HEK293 (cell line): ENCODE measurements around the gene YWHAE.

Experiments used
- CTCF ChIA-PET: fragments of 350-600 bp; formaldehyde crosslinking; extraction: SDS; loops from one replicate; lab custom pipeline; 2021; ENCODE audit warnings: antibody characterized with exemption; lab: Yijun Ruan, JAX
- POLR2A ChIA-PET: fragments of 300-600 bp; formaldehyde crosslinking; extraction: SDS; loops from one replicate; lab custom pipeline; 2020; ENCODE audit warnings: antibody characterized with exemption, inconsistent platforms; lab: Yijun Ruan, JAX
- H3K27ac ChIP-seq: fragments of 200-500 bp; sonication (Bioruptor generic); 2 replicates; pipeline ENCODE4 v1.5.1; 2014; ENCODE audit warnings: low read depth, low read length, control low read depth, inconsistent platforms; ENCODE audit errors: extremely low read depth
- H3K36me3 ChIP-seq, 2 experiments: fragments of 200-500 bp in 1 of 2; sonication (Bioruptor generic) in 1 of 2; 1 replicate in 1 of 2; 2 replicates in 1 of 2; pipeline ENCODE4 v1.5.1; 2014 to 2017; ENCODE audit warnings: inconsistent platforms in 2 of 2, low read length in 2 of 2; ENCODE audit not compliant: control insufficient read depth in 2 of 2, insufficient read depth in 1 of 2
- H3K4me1 ChIP-seq: fragments of 200-500 bp; sonication (Bioruptor generic); 2 replicates; pipeline ENCODE4 v1.5.1; 2014; ENCODE audit warnings: mild to moderate bottlenecking, low read length, inconsistent platforms; ENCODE audit not compliant: control insufficient read depth, insufficient read depth
- H3K4me3 ChIP-seq: 2 replicates; pipeline ENCODE4 v1.5.1; 2011; ENCODE audit warnings: low read depth, mild to moderate bottlenecking, control low read depth, low read length, moderate library complexity
- H3K9me3 ChIP-seq: fragments of 200-500 bp; sonication (Bioruptor generic); 2 replicates; pipeline ENCODE4 v1.5.1; 2014; ENCODE audit warnings: low read depth, low read length, inconsistent platforms; ENCODE audit not compliant: control insufficient read depth, insufficient read depth
- TRIM28 ChIP-seq: IDR thresholded peaks from 2 replicates; pipeline ENCODE4 v1.6.1; 2011; ENCODE audit warnings: low read length, control low read depth, borderline replicate concordance
- WT1 ChIP-seq: fragments of 450-650 bp; formaldehyde crosslinking; IDR thresholded peaks from 2 replicates; pipeline ENCODE4 v1.5.1; 2016; ENCODE audit warnings: missing biosample characterization, missing genetic modification characterization
- ZNF10 ChIP-seq: fragments of 450-650 bp; formaldehyde crosslinking; IDR thresholded peaks from 2 replicates; pipeline ENCODE4 v1.5.1; 2017; ENCODE audit warnings: missing biosample characterization, missing genetic modification characterization
- ZNF121 ChIP-seq: fragments of 450-650 bp; formaldehyde crosslinking; IDR thresholded peaks from 2 replicates; pipeline ENCODE4 v1.5.1; 2016; ENCODE audit warnings: missing biosample characterization, missing genetic modification characterization
- ZNF133 ChIP-seq: fragments of 450-650 bp; formaldehyde crosslinking; IDR thresholded peaks from 2 replicates; pipeline ENCODE4 v1.5.1; 2016; ENCODE audit warnings: missing biosample characterization, missing genetic modification characterization
- ZNF140 ChIP-seq: fragments of 450-650 bp; formaldehyde crosslinking; IDR thresholded peaks from 2 replicates; pipeline ENCODE4 v1.5.1; 2016; ENCODE audit warnings: missing biosample characterization, missing genetic modification characterization
- ZNF174 ChIP-seq: fragments of 450-650 bp; formaldehyde crosslinking; IDR thresholded peaks from 2 replicates; pipeline ENCODE4 v1.5.0; 2017; ENCODE audit warnings: missing biosample characterization, mild to moderate bottlenecking, missing genetic modification characterization
- ZNF184 ChIP-seq: fragments of 450-650 bp; IDR thresholded peaks from 2 replicates; pipeline ENCODE4 v1.5.1; 2018; ENCODE audit warnings: missing biosample characterization, mild to moderate bottlenecking, missing genetic modification characterization
- ZNF214 ChIP-seq: fragments of 450-650 bp; formaldehyde crosslinking; IDR thresholded peaks from 2 replicates; pipeline ENCODE4 v1.5.1; 2017; ENCODE audit warnings: missing biosample characterization, mild to moderate bottlenecking, missing genetic modification characterization, borderline replicate concordance
- ZNF221 ChIP-seq: fragments of 450-650 bp; formaldehyde crosslinking; IDR thresholded peaks from 2 replicates; pipeline ENCODE4 v1.5.1; 2017; ENCODE audit warnings: missing biosample characterization, missing genetic modification characterization, borderline replicate concordance
- ZNF302 ChIP-seq: fragments of 450-650 bp; formaldehyde crosslinking; IDR thresholded peaks from 2 replicates; pipeline ENCODE4 v1.5.1; 2016; ENCODE audit warnings: missing biosample characterization, missing genetic modification characterization, low read depth
- ZNF350 ChIP-seq: fragments of 450-650 bp; formaldehyde crosslinking; IDR thresholded peaks from 2 replicates; pipeline ENCODE4 v1.5.0; 2017; ENCODE audit warnings: missing biosample characterization, mild to moderate bottlenecking, missing genetic modification characterization
- ZNF354C ChIP-seq: fragments of 450-650 bp; formaldehyde crosslinking; IDR thresholded peaks from 2 replicates; pipeline ENCODE4 v1.5.1; 2016; ENCODE audit warnings: missing biosample characterization, missing genetic modification characterization, low read depth, borderline replicate concordance
- ZNF560 ChIP-seq: fragments of 450-650 bp; formaldehyde crosslinking; IDR thresholded peaks from 2 replicates; pipeline ENCODE4 v1.5.1; 2017; ENCODE audit warnings: missing biosample characterization, missing genetic modification characterization, borderline replicate concordance
- ZNF596 ChIP-seq: fragments of 450-650 bp; IDR thresholded peaks from 2 replicates; pipeline ENCODE4 v1.5.0; 2018; ENCODE audit warnings: missing biosample characterization, mild to moderate bottlenecking, missing genetic modification characterization, moderate library complexity
- ZNF600 ChIP-seq: fragments of 450-650 bp; formaldehyde crosslinking; IDR thresholded peaks from 2 replicates; pipeline ENCODE4 v1.5.1; 2016; ENCODE audit warnings: missing biosample characterization, missing genetic modification characterization
- ZNF621 ChIP-seq: fragments of 450-650 bp; formaldehyde crosslinking; IDR thresholded peaks from 2 replicates; pipeline ENCODE4 v1.5.1; 2017; ENCODE audit warnings: missing biosample characterization, missing genetic modification characterization
- ZNF660 ChIP-seq: fragments of 450-650 bp; IDR thresholded peaks from 2 replicates; pipeline ENCODE4 v1.5.1; 2018; ENCODE audit warnings: missing biosample characterization, mild to moderate bottlenecking, missing genetic modification characterization
- ZNF664 ChIP-seq: fragments of 450-650 bp; formaldehyde crosslinking; IDR thresholded peaks from 2 replicates; pipeline ENCODE4 v1.5.1; 2016; ENCODE audit warnings: missing biosample characterization, missing genetic modification characterization
- ZNF670 ChIP-seq: fragments of 450-650 bp; formaldehyde crosslinking; IDR thresholded peaks from 2 replicates; pipeline ENCODE4 v1.5.1; 2016; ENCODE audit warnings: missing biosample characterization, missing genetic modification characterization, low read depth
- ZSCAN30 ChIP-seq: fragments of 450-650 bp; IDR thresholded peaks from 2 replicates; pipeline ENCODE4 v1.5.1; 2018; ENCODE audit warnings: missing biosample characterization, mild to moderate bottlenecking, missing genetic modification characterization, moderate library complexity
- TF ChIP-seq, protein P1 (sequence below): fragments of 450-650 bp; formaldehyde crosslinking; IDR thresholded peaks from 2 replicates; pipeline ENCODE4 v1.5.1; 2016; ENCODE audit warnings: missing biosample characterization, missing genetic modification characterization
- TF ChIP-seq, protein P2 (sequence below): fragments of 450-650 bp; formaldehyde crosslinking; IDR thresholded peaks from 2 replicates; pipeline ENCODE4 v1.5.1; 2016; ENCODE audit warnings: missing biosample characterization, missing genetic modification characterization
- TF ChIP-seq, protein P3 (sequence below): fragments of 450-650 bp; formaldehyde crosslinking; conservative IDR thresholded peaks from 2 replicates; pipeline ENCODE4 v1.5.1; 2016; ENCODE audit warnings: low read depth, missing biosample characterization, missing genetic modification characterization
- TF ChIP-seq, protein P4 (sequence below): fragments of 450-650 bp; formaldehyde crosslinking; IDR thresholded peaks from 2 replicates; pipeline ENCODE4 v1.5.1; 2016; ENCODE audit warnings: missing biosample characterization, missing genetic modification characterization
- TF ChIP-seq, protein P5 (sequence below): fragments of 450-650 bp; formaldehyde crosslinking; IDR thresholded peaks from 2 replicates; pipeline ENCODE4 v1.5.1; 2016; ENCODE audit warnings: missing biosample characterization, missing genetic modification characterization

YWHAE gene

DNA sequence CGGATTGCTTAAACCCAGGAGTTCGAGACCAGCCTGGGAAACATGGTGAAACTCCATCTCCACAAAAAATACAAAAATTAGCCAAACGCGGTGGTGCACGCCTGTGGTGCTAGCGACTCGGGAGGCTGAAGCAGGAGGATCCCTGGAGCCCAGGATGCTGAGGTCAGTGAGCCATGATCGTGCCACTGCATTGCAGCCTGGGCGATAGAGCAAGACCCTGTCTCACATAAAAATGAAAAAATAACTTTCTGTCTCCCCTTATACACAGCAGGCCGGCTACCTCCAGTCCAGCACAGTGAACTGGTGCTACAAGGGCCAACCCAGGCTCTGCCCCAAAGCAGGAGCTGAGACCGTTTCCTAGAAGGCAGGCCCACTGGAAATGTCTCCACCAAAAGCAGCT is 59.7 kb downstream of the YWHAE start:
- POLR2A ChIA-PET = interaction anchor here (1.1 kb wide), 1 partner anchor 8 kb away, joined by 4 read pairs; no protein-coding TSS in a partner anchor
- Histone ChIP-seq H3K9me3 (no peaks in the 10 kb centered on the region), H3K4me3 (no peak overlapping the region), H3K4me1 (no peaks in the 10 kb centered on the region), H3K36me3 (peaks cover 22 to 24% of the 10 kb centered on the region in 2 experiments), H3K27ac (no peak overlapping the region)
- CTCF ChIA-PET = interaction anchor here (0.5 to 1.9 kb wide), 8 partner anchors 8 to 284 kb away, joined by 3 to 8 read pairs (median 4); partner anchors contain the start of gene INPP5K
- TF ChIP-seq ZNF621 (tag by site-specific recombination) (no peak), WT1 (tag by site-specific recombination) (no peak), ZNF214 (tag by site-specific recombination) (no peak), ZNF354C (tag by site-specific recombination) (no peak), ZNF121 (tag by site-specific recombination) (peak; percentile 85), ZNF133 (tag by site-specific recombination) (no peak), ZNF596 (tag by site-specific recombination) (no peak), ZNF600 (tag by site-specific recombination) (0 out of 2 replicates have a peak, but pooled peaks have one; percentile 21), ZNF10 (tag by site-specific recombination) (no peak), ZNF664 (no peak), TRIM28 (no peak), ZNF184 (tag by site-specific recombination) (no peak)
- TF ChIP-seq, protein P1, sequence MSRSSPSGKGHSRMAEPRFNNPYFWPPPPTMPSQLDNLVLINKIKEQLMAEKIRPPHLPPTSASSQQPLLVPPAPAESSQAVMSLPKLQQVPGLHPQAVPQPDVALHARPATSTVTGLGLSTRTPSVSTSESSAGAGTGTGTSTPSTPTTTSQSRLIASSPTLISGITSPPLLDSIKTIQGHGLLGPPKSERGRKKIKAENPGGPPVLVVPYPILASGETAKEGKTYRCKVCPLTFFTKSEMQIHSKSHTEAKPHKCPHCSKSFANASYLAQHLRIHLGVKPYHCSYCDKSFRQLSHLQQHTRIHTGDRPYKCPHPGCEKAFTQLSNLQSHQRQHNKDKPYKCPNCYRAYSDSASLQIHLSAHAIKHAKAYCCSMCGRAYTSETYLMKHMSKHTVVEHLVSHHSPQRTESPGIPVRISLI (tag by site-specific recombination) = no peak
- TF ChIP-seq, protein P2, sequence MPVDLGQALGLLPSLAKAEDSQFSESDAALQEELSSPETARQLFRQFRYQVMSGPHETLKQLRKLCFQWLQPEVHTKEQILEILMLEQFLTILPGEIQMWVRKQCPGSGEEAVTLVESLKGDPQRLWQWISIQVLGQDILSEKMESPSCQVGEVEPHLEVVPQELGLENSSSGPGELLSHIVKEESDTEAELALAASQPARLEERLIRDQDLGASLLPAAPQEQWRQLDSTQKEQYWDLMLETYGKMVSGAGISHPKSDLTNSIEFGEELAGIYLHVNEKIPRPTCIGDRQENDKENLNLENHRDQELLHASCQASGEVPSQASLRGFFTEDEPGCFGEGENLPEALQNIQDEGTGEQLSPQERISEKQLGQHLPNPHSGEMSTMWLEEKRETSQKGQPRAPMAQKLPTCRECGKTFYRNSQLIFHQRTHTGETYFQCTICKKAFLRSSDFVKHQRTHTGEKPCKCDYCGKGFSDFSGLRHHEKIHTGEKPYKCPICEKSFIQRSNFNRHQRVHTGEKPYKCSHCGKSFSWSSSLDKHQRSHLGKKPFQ (tag by site-specific recombination) = no peak
- TF ChIP-seq, protein P3, sequence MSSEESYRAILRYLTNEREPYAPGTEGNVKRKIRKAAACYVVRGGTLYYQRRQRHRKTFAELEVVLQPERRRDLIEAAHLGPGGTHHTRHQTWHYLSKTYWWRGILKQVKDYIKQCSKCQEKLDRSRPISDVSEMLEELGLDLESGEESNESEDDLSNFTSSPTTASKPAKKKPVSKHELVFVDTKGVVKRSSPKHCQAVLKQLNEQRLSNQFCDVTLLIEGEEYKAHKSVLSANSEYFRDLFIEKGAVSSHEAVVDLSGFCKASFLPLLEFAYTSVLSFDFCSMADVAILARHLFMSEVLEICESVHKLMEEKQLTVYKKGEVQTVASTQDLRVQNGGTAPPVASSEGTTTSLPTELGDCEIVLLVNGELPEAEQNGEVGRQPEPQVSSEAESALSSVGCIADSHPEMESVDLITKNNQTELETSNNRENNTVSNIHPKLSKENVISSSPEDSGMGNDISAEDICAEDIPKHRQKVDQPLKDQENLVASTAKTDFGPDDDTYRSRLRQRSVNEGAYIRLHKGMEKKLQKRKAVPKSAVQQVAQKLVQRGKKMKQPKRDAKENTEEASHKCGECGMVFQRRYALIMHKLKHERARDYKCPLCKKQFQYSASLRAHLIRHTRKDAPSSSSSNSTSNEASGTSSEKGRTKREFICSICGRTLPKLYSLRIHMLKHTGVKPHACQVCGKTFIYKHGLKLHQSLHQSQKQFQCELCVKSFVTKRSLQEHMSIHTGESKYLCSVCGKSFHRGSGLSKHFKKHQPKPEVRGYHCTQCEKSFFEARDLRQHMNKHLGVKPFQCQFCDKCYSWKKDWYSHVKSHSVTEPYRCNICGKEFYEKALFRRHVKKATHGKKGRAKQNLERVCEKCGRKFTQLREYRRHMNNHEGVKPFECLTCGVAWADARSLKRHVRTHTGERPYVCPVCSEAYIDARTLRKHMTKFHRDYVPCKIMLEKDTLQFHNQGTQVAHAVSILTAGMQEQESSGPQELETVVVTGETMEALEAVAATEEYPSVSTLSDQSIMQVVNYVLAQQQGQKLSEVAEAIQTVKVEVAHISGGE = no peak

DNA sequence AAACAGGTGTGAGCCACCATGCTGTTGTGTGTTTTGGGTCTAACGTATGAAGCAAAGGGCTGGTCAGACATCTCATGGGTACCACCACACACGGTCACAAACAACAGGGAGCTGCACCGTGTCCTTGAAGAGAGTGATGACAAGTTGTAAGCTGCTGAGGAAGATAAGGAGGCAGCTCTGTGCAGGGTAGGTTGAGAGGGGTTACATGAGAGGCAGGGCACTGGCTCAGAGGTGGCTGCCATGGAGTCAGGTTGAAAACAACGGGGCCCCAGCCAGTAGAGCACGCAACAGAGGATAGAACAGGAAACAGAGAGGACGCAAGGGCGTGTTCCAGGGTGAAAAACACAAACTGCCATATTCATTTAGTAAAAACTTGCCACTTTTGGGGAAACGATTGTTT is 68.3 kb downstream of the YWHAE start:
- H3K27ac ChIP-seq = no peak overlapping the region
- no peaks in the 10 kb centered on the region; a peak in 1 of 3 replicates for H3K36me3 ChIP-seq
- CTCF ChIA-PET = interaction anchor here (0.6 to 4.4 kb wide), 15 partner anchors 10 to 309 kb away, joined by 3 to 40 read pairs (median 10); partner anchors contain the start of gene TRARG1
- no peaks in the 10 kb centered on the region for H3K4me1 ChIP-seq
- no peak overlapping the region for H3K4me3 ChIP-seq
- POLR2A ChIA-PET = no interaction called here
- no peaks in the 10 kb centered on the region for H3K9me3 ChIP-seq
- TF ChIP-seq, protein P4, sequence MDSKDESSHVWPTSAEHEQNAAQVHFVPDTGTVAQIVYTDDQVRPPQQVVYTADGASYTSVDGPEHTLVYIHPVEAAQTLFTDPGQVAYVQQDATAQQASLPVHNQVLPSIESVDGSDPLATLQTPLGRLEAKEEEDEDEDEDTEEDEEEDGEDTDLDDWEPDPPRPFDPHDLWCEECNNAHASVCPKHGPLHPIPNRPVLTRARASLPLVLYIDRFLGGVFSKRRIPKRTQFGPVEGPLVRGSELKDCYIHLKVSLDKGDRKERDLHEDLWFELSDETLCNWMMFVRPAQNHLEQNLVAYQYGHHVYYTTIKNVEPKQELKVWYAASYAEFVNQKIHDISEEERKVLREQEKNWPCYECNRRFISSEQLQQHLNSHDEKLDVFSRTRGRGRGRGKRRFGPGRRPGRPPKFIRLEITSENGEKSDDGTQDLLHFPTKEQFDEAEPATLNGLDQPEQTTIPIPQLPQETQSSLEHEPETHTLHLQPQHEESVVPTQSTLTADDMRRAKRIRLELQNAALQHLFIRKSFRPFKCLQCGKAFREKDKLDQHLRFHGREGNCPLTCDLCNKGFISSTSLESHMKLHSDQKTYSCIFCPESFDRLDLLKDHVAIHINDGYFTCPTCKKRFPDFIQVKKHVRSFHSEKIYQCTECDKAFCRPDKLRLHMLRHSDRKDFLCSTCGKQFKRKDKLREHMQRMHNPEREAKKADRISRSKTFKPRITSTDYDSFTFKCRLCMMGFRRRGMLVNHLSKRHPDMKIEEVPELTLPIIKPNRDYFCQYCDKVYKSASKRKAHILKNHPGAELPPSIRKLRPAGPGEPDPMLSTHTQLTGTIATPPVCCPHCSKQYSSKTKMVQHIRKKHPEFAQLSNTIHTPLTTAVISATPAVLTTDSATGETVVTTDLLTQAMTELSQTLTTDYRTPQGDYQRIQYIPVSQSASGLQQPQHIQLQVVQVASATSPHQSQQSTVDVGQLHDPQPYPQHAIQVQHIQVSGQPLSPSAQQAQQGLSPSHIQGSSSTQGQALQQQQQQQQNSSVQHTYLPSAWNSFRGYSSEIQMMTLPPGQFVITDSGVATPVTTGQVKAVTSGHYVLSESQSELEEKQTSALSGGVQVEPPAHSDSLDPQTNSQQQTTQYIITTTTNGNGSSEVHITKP = no peak
- TF ChIP-seq, protein P5, sequence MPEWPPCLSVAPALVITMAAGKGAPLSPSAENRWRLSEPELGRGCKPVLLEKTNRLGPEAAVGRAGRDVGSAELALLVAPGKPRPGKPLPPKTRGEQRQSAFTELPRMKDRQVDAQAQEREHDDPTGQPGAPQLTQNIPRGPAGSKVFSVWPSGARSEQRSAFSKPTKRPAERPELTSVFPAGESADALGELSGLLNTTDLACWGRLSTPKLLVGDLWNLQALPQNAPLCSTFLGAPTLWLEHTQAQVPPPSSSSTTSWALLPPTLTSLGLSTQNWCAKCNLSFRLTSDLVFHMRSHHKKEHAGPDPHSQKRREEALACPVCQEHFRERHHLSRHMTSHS = no peak
- no peak for TF ChIP-seq ZNF221 (tag by site-specific recombination)
- TF ChIP-seq ZNF660 = no peak
- no peak for TF ChIP-seq ZNF670 (tag by site-specific recombination)
- TF ChIP-seq ZNF140 (tag by site-specific recombination) = no peak
- TF ChIP-seq ZNF302 (tag by site-specific recombination) = no peak
- no peak for TF ChIP-seq ZSCAN30 (tag by site-specific recombination)
- no peak for TF ChIP-seq ZNF174 (tag by site-specific recombination)
- no peak for TF ChIP-seq ZNF350
- no peak for TF ChIP-seq ZNF560 (tag by site-specific recombination)
